A549 (cell line): ENCODE results near the gene YIF1B. TPM values are rescaled to one million over a fixed set of nuclear protein-coding genes. Genes with fewer than 3 reads are reported as not detected.
A peak's percentile ranks its signal among the peaks of the same experiment; 100 is the strongest.
"Not testable (repeated sequence)": the region's sequence is repeated elsewhere in the genome, so short reads cannot be mapped to it uniquely, and the experiment has no call there.

Experiments used
- ATAC-seq, 2 experiments: fragments of 200-7000 bp in 1 of 2; fragments of >200 bp in 1 of 2; cut with Nextera tagmentation in 1 of 2; cut with Tn5 transposase in 1 of 2; 3 replicates each; pipeline versions ENCODE4 v1.8.0 to v1.9.1; 2018 to 2020; ENCODE audit warnings: mild to moderate bottlenecking in 1 of 2, moderate library complexity in 1 of 2
- CTCF ChIA-PET: fragments of 300-600 bp; sonication (Branson Sonifier 250); formaldehyde crosslinking; extraction: SDS; loops from one replicate; lab custom pipeline; 2021; ENCODE audit warnings: antibody characterized with exemption, inconsistent platforms; lab: Yijun Ruan, JAX
- POLR2A ChIA-PET: fragments of 350-600 bp; formaldehyde crosslinking; extraction: SDS; loops from one replicate; lab custom pipeline; 2021; ENCODE audit warnings: antibody characterized with exemption, inconsistent platforms; lab: Yijun Ruan, JAX
- DNase-seq, 2 experiments: peaks; one replicate each; pipeline versions ENCODE4 v3.0.0 to v3.0.0-alpha.2; 2011 to 2016; ENCODE audit warnings: low read depth in 1 of 2, low spot score in 1 of 2
- FAIRE-seq: peaks from 2 replicates; lab custom pipeline; 2011; peaks lifted over from hg19 to GRCh38; lab: Jason Lieb, UNC
- H3K27ac ChIP-seq, 2 experiments: fragments of >200 bp; sonication (Bioruptor Twin); formaldehyde crosslinking; 3 replicates each; pipeline ENCODE4 v1.5.1; 2016 to 2017
- H3K4me1 ChIP-seq: fragments of >200 bp; sonication (Bioruptor Twin); formaldehyde crosslinking; 3 replicates; pipeline ENCODE4 v1.6.1; 2016
- H3K4me2 ChIP-seq: fragments of >200 bp; sonication (Bioruptor Twin); formaldehyde crosslinking; 3 replicates; pipeline ENCODE4 v1.6.1; 2016
- H3K4me3 ChIP-seq: fragments of >200 bp; sonication (Bioruptor Twin); formaldehyde crosslinking; 3 replicates; pipeline ENCODE4 v1.5.1; 2016
- H3K9me3 ChIP-seq: fragments of >200 bp; sonication (Bioruptor Twin); formaldehyde crosslinking; 3 replicates; pipeline ENCODE4 v1.6.1; 2016
- CBX8 ChIP-seq: fragments of 200-600 bp; sonication (generic); IDR thresholded peaks from 2 replicates; pipeline ENCODE4 v1.6.1; 2016
- CHD2 ChIP-seq: fragments of 150-350 bp; IDR thresholded peaks from 2 replicates; pipeline ENCODE4 v1.6.1; 2014; ENCODE audit warnings: low read length; ENCODE audit not compliant: partially characterized antibody
- CTCF ChIP-seq: fragments of >200 bp; sonication (Bioruptor Twin); formaldehyde crosslinking; IDR thresholded peaks from 3 replicates; pipeline ENCODE4 v1.5.1; 2016
- FOSB ChIP-seq: fragments of 250-450 bp; sonication (Bioruptor Pico); IDR thresholded peaks from 2 replicates; pipeline ENCODE4 v1.5.0; 2020; ENCODE audit warnings: mild to moderate bottlenecking, moderate library complexity
- FOSL2 ChIP-seq, 2 experiments: fragments of 450-650 bp in 1 of 2; fragments of >200 bp in 1 of 2; sonication (Bioruptor Twin) in 1 of 2; formaldehyde crosslinking; IDR thresholded peaks; 2 replicates each; pipeline versions ENCODE4 v1.5.0 to v1.6.1; 2016 to 2020; ENCODE audit warnings: mild to moderate bottlenecking in 1 of 2, moderate library complexity in 1 of 2
- HDAC2 ChIP-seq: fragments of 200-600 bp; sonication (generic); IDR thresholded peaks from 2 replicates; pipeline ENCODE4 v1.6.1; 2016
- HOXB13 ChIP-seq: fragments of 250-450 bp; sonication (Bioruptor Pico); IDR thresholded peaks from 2 replicates; pipeline ENCODE4 v1.5.0; 2020; ENCODE audit warnings: low read depth, mild to moderate bottlenecking, moderate library complexity
- HOXB5 ChIP-seq: fragments of 250-450 bp; sonication (Bioruptor Pico); IDR thresholded peaks from 2 replicates; pipeline ENCODE4 v1.5.0; 2020; ENCODE audit warnings: mild to moderate bottlenecking, moderate library complexity
- KDM1A ChIP-seq: fragments of 200-600 bp; sonication (generic); IDR thresholded peaks from 2 replicates; pipeline ENCODE4 v1.6.1; 2016; ENCODE audit warnings: low read depth, mild to moderate bottlenecking
- MAZ ChIP-seq: fragments of 150-350 bp; IDR thresholded peaks from 2 replicates; pipeline ENCODE4 v1.6.1; 2014; ENCODE audit warnings: antibody characterized with exemption, low read depth, low read length, borderline replicate concordance
- MYC ChIP-seq: IDR thresholded peaks from 2 replicates; pipeline ENCODE4 v1.6.1; 2012; ENCODE audit warnings: mild to moderate bottlenecking, inconsistent platforms, low read length, improper control_type of control experiment, borderline replicate concordance
- NFE2L2 ChIP-seq: fragments of 150-350 bp; conservative IDR thresholded peaks from 2 replicates; pipeline ENCODE4 v1.6.1; 2014; ENCODE audit warnings: low read length
- NPAS2 ChIP-seq: fragments of 250-450 bp; sonication (Bioruptor Pico); IDR thresholded peaks from 2 replicates; pipeline ENCODE4 v1.8.0; 2022; ENCODE audit warnings: mild to moderate bottlenecking, moderate library complexity, borderline replicate concordance
- PBX3 ChIP-seq: IDR thresholded peaks from 2 replicates; pipeline ENCODE4 v1.6.1; 2012
- PHF8 ChIP-seq: fragments of 200-600 bp; sonication (generic); IDR thresholded peaks from 2 replicates; pipeline ENCODE4 v1.6.1; 2016; ENCODE audit warnings: low read depth, mild to moderate bottlenecking, antibody characterized with exemption, moderate library complexity, borderline replicate concordance
- POLR2AphosphoS2 ChIP-seq: conservative IDR thresholded peaks from 2 replicates; pipeline ENCODE4 v1.6.1; 2012; ENCODE audit warnings: low read length, improper control_type of control experiment, inconsistent platforms
- RAD21 ChIP-seq, 2 experiments: fragments of >200 bp in 1 of 2; sonication (Bioruptor Twin) in 1 of 2; formaldehyde crosslinking in 1 of 2; IDR thresholded peaks in 1 of 2; conservative IDR thresholded peaks in 1 of 2; 2 replicates in 1 of 2; 3 replicates in 1 of 2; pipeline ENCODE4 v1.6.1; 2012 to 2018; ENCODE audit warnings: inconsistent platforms in 1 of 2
- RCOR1 ChIP-seq: fragments of 150-350 bp; IDR thresholded peaks from 2 replicates; pipeline ENCODE4 v1.6.1; 2014; ENCODE audit warnings: antibody characterized with exemption, low read length, low read depth
- SMC3 ChIP-seq: fragments of >200 bp; sonication (Bioruptor Twin); formaldehyde crosslinking; IDR thresholded peaks from 3 replicates; pipeline ENCODE4 v1.6.1; 2018; ENCODE audit warnings: inconsistent platforms
- SREBF2 ChIP-seq: fragments of 450-650 bp; IDR thresholded peaks from 2 replicates; pipeline ENCODE4 v1.6.1; 2014; ENCODE audit warnings: mild to moderate bottlenecking, moderate library complexity
- TP53 ChIP-seq: fragments of 250-450 bp; sonication (Bioruptor Pico); IDR thresholded peaks from 2 replicates; pipeline ENCODE4 v1.5.0; 2021; ENCODE audit warnings: mild to moderate bottlenecking, moderate library complexity
- ZC3H11A ChIP-seq: fragments of 450-650 bp; IDR thresholded peaks from 2 replicates; pipeline ENCODE4 v1.6.1; 2014; ENCODE audit warnings: antibody characterized with exemption, mild to moderate bottlenecking
- ZFP36 ChIP-seq: fragments of 450-650 bp; IDR thresholded peaks from 2 replicates; pipeline ENCODE4 v1.6.1; 2014; ENCODE audit warnings: borderline replicate concordance; ENCODE audit not compliant: partially characterized antibody
- ZSCAN20 ChIP-seq: fragments of 250-450 bp; sonication (Bioruptor Pico); IDR thresholded peaks from 2 replicates; pipeline ENCODE4 v1.8.0; 2022; ENCODE audit warnings: mild to moderate bottlenecking, moderate library complexity
- WGBS: methylation state at CpG from one replicate; pipeline ENCODE4 v1.1.6; 2017; ENCODE audit errors: missing lambda C conversion rate; 5-methylcytosine and 5-hydroxymethylcytosine counted together
- polyA plus RNA-seq, 4 experiments: library from polyadenylated mRNA; depleted of rRNA in 3 of 4; stranded (reverse); fragments of >200 nt; fragmentation: RNase III in 1 of 4; extraction: RNeasy Plus Mini Kit Qiagen cat#74134 plus additional on column Dnase treatment in 1 of 4; gene quantifications; 2 replicates in 3 of 4; 3 replicates in 1 of 4; pipeline ENCODE4 v1.2.3, GENCODE V29; 2011 to 2017

Gene YIF1B
- polyA plus RNA-seq, 2 of the 4 experiments (the other 2 are of a cell fraction): 75.5 to 100 TPM

- H3K4me3 ChIP-seq: peak overlapping the region; percentile 67
- ATAC-seq (peak; percentile 64 to 66), FAIRE-seq (no peak), DNase-seq (peak; percentile 78 to 87)
- H3K4me1 ChIP-seq: peaks cover 51% of the 10 kb centered on the region
- WGBS: 15% methylated on average over 18 of the region's 34 CpGs
- ChIA-PET CTCF (interaction anchor here (0.5 to 18.2 kb wide), 13 partner anchors 6 to 362 kb away, joined by 3 to 259 read pairs (median 20); partner anchors contain the start of genes CATSPERG, KCNK6, PPP1R14A and SIPA1L3), POLR2A (interaction anchor here (0.5 to 8.8 kb wide), 6 partner anchors 11 to 221 kb away, joined by 3 to 127 read pairs (median 4); partner anchors contain the start of genes C19orf33 and KCNK6)
- peak overlapping the region; percentile 76 for H3K4me2 ChIP-seq
- TF ChIP-seq MAZ (0 out of 2 replicates have a peak, but pooled peaks have one; percentile 15), SMC3 (0 out of 3 replicates have a peak, but pooled peaks have one; percentile 8), NPAS2 (no peak), MYC (peak; percentile 47), NFE2L2 (no peak), ZC3H11A (0 out of 2 replicates have a peak, but pooled peaks have one; percentile 13), KDM1A (peak; percentile 89), HDAC2 (peak; percentile 74; the same call in 1 of the 2 replicates), ZSCAN20 (CRISPR knock-in tag) (no peak), FOSL2 (IDR thresholded peaks at IDR 0.05) (no peak), FOSL2 (CRISPR knock-in tag; IDR thresholded peaks at IDR 0.05) (peak; percentile 72), RCOR1 (0 out of 2 replicates have a peak, but pooled peaks have one; percentile 36), PBX3 (no peak), ZFP36 (peak; percentile 99), CHD2 (no peak), CBX8 (no peak)
- H3K27ac ChIP-seq: peak overlapping the region; percentile 89 to 91
- no peaks in the 10 kb centered on the region for H3K9me3 ChIP-seq
These were observed 51.9 kb downstream of the YIF1B start for GRCh38 chr19:38263689-38264485.

- no peak for DNase-seq
- no peak overlapping the region for H3K4me3 ChIP-seq
- TF ChIP-seq KDM1A: no peak
- TF ChIP-seq PHF8: no peak
- TF ChIP-seq CBX8: no peak
- TF ChIP-seq HOXB13 (CRISPR knock-in tag): no peak
- no peak for TF ChIP-seq ZFP36
- no peak for TF ChIP-seq TP53 (CRISPR knock-in tag)
- TF ChIP-seq FOSB: no peak
- no peak for TF ChIP-seq RAD21 (conservative IDR thresholded peaks at IDR 0.05 in 1 of 2, IDR thresholded peaks at IDR 0.05 in 1 of 2)
- no peak for TF ChIP-seq POLR2AphosphoS2
- TF ChIP-seq HOXB5 (CRISPR knock-in tag): no peak
- no peak for TF ChIP-seq CTCF
- no peak for TF ChIP-seq ZSCAN20 (CRISPR knock-in tag)
- TF ChIP-seq SREBF2: no peak
- TF ChIP-seq, all 56 proteins: peak for 0
- WGBS: 89% methylated on average over 7 of the region's 7 CpGs
- ChIA-PET CTCF (interaction anchor here (0.6 to 18.2 kb wide), 5 partner anchors 12 to 356 kb away, joined by 3 to 259 read pairs (median 4); partner anchors contain the start of gene SIPA1L3), POLR2A (no interaction called here)
- Histone ChIP-seq H3K9me3 (no peaks in the 10 kb centered on the region), H3K4me2 (no peak overlapping the region), H3K27ac (peak overlapping the region in 1 of 2 experiments; percentile 89; a peak in 4 of 6 replicates), H3K4me1 (peaks cover 43% of the 10 kb centered on the region)
- ATAC-seq (no peak), FAIRE-seq (peak; percentile 65)
These were observed 53.0 kb downstream of the YIF1B start for GRCh38 chr19:38262585-38263268.

- FAIRE-seq, H3K4me3 ChIP-seq, H3K4me2 ChIP-seq, H3K9me3 ChIP-seq, POLR2A ChIA-PET, DNase-seq, H3K27ac ChIP-seq, ATAC-seq: not testable (repeated sequence)
- H3K4me1 ChIP-seq: peaks cover 36% of the 10 kb centered on the region
- CTCF ChIA-PET: interaction anchor here (0.6 to 33.5 kb wide), 7 partner anchors 11 to 141 kb away, joined by 3 to 1052 read pairs (median 3); partner anchors contain the start of genes CATSPERG, FAM98C and KCNK6
- WGBS: 91% methylated on average over 12 of the region's 12 CpGs
These were observed 53.8 kb downstream of the YIF1B start for GRCh38 chr19:38261942-38262341.
